Osteoblast (primary cell): ENCODE measurements around the gene OSBPL7. TPM values are rescaled to one million over a fixed set of nuclear protein-coding genes. Genes with fewer than 3 reads are reported as not detected.
A peak's percentile ranks its signal among the peaks of the same experiment; 100 is the strongest.

Experiments used
- DNase-seq: peaks from one replicate; pipeline ENCODE4 v3.0.0; 2011; ENCODE audit warnings: low spot score, mixed read lengths; ENCODE audit not compliant: insufficient read length; ENCODE audit errors: missing footprints
- H2AFZ ChIP-seq: 2 replicates; pipeline ENCODE4 v1.6.0; 2011; ENCODE audit warnings: mild to moderate bottlenecking, low read length
- H3K27ac ChIP-seq: 2 replicates; pipeline ENCODE4 v1.5.1; 2011; ENCODE audit warnings: mild to moderate bottlenecking, low read depth, low read length, moderate library complexity
- H3K27me3 ChIP-seq: 2 replicates; pipeline ENCODE4 v1.6.0; 2012; ENCODE audit warnings: mild to moderate bottlenecking, control low read depth, inconsistent platforms, low read length, moderate library complexity; ENCODE audit not compliant: insufficient read depth
- H3K36me3 ChIP-seq: 2 replicates; pipeline ENCODE4 v1.5.1; 2011; ENCODE audit warnings: mild to moderate bottlenecking, low read length, control low read depth, moderate library complexity; ENCODE audit not compliant: insufficient read depth
- H3K4me1 ChIP-seq: 2 replicates; pipeline ENCODE4 v1.5.1; 2011; ENCODE audit warnings: mild to moderate bottlenecking, low read length, control low read depth, moderate library complexity; ENCODE audit not compliant: insufficient read depth
- H3K4me2 ChIP-seq: 2 replicates; pipeline ENCODE4 v1.6.0; 2011; ENCODE audit warnings: mild to moderate bottlenecking, low read length; ENCODE audit not compliant: insufficient read depth
- H3K4me3 ChIP-seq: fragments of 200-600 bp; sonication (generic); 3 replicates; pipeline ENCODE4 v1.5.1; 2012; ENCODE audit warnings: mild to moderate bottlenecking, low read length, inconsistent platforms; ENCODE audit not compliant: insufficient read depth
- H3K79me2 ChIP-seq: 2 replicates; pipeline ENCODE4 v1.6.0; 2012; ENCODE audit warnings: mild to moderate bottlenecking, low read length, control low read depth, inconsistent platforms; ENCODE audit not compliant: insufficient read depth
- H3K9me3 ChIP-seq: 2 replicates; pipeline ENCODE4 v1.5.1; 2011; ENCODE audit warnings: low read depth, low read length, control low read depth
- H4K20me1 ChIP-seq: 2 replicates; pipeline ENCODE4 v1.6.0; 2012; ENCODE audit warnings: mild to moderate bottlenecking, low read length, control low read depth; ENCODE audit not compliant: insufficient read depth
- CTCF ChIP-seq: IDR thresholded peaks from 2 replicates; pipeline ENCODE4 v1.5.1; 2011; ENCODE audit warnings: mild to moderate bottlenecking, low read depth, low read length, moderate library complexity; ENCODE audit errors: extremely low read depth
- total RNA-seq: library from RNA; depleted of rRNA; stranded (reverse); fragments of >200 nt; gene quantifications from 2 replicates; pipeline ENCODE4 v1.2.3, GENCODE V29; 2012

The OSBPL7 gene
- total RNA-seq, 1 donor, result 8.0 TPM

- peak overlapping the region; percentile 68 for H2AFZ ChIP-seq
- no peak overlapping the region for H3K4me3 ChIP-seq
- peaks cover 13% of the 10 kb centered on the region for H3K4me1 ChIP-seq
- no peaks in the 10 kb centered on the region for H3K36me3 ChIP-seq
- H3K27ac ChIP-seq, result peak overlapping the region; percentile 79
- TF ChIP-seq CTCF, result no peak
- peak; percentile 98 for DNase-seq
- no peaks in the 10 kb centered on the region for H3K79me2 ChIP-seq
- H3K27me3 ChIP-seq, result peaks cover 3% of the 10 kb centered on the region
- no peaks in the 10 kb centered on the region for H4K20me1 ChIP-seq
- H3K4me2 ChIP-seq, result peak overlapping the region; percentile 40
- H3K9me3 ChIP-seq, result no peaks in the 10 kb centered on the region
Measured at GRCh38 chr17:47862621-47863440, 41.2 kb upstream of the OSBPL7 start.

GRCh38 chr17:47860386-47860785, 38.8 kb upstream of the OSBPL7 start:
- no peak overlapping the region for H2AFZ ChIP-seq
- H3K4me2 ChIP-seq, result no peak overlapping the region
- no peak for TF ChIP-seq CTCF
- peaks cover 16% of the 10 kb centered on the region for H3K27me3 ChIP-seq
- H3K4me1 ChIP-seq, result peaks cover 13% of the 10 kb centered on the region
- no peak overlapping the region for H3K27ac ChIP-seq
- no peaks in the 10 kb centered on the region for H3K79me2 ChIP-seq
- DNase-seq, result no peak
- H3K36me3 ChIP-seq, result no peaks in the 10 kb centered on the region
- no peaks in the 10 kb centered on the region for H4K20me1 ChIP-seq
- H3K9me3 ChIP-seq, result no peaks in the 10 kb centered on the region
- no peak overlapping the region for H3K4me3 ChIP-seq

GRCh38 chr17:47857551-47858455, 36.2 kb upstream of the OSBPL7 start:
- Histone ChIP-seq H3K27me3 (peaks cover 42% of the 10 kb centered on the region), H3K27ac (no peak overlapping the region), H3K4me2 (no peak overlapping the region), H3K4me3 (no peak overlapping the region), H3K79me2 (no peaks in the 10 kb centered on the region), H3K4me1 (peaks cover 5% of the 10 kb centered on the region), H2AFZ (no peak overlapping the region), H3K36me3 (no peaks in the 10 kb centered on the region), H3K9me3 (no peaks in the 10 kb centered on the region), H4K20me1 (no peaks in the 10 kb centered on the region)
- no peak for TF ChIP-seq CTCF
- DNase-seq, result peak; percentile 70

- H3K27ac ChIP-seq, result no peak overlapping the region
- H3K4me3 ChIP-seq, result no peak overlapping the region
- H4K20me1 ChIP-seq, result no peaks in the 10 kb centered on the region
- peak; percentile 66 for DNase-seq
- no peaks in the 10 kb centered on the region for H3K79me2 ChIP-seq
- H3K4me1 ChIP-seq, result peaks cover 3% of the 10 kb centered on the region
- no peak for TF ChIP-seq CTCF
- no peaks in the 10 kb centered on the region for H3K9me3 ChIP-seq
- no peak overlapping the region for H2AFZ ChIP-seq
- no peaks in the 10 kb centered on the region for H3K36me3 ChIP-seq
- peaks cover 52% of the 10 kb centered on the region for H3K27me3 ChIP-seq
- no peak overlapping the region for H3K4me2 ChIP-seq
Measured at GRCh38 chr17:47856830-47857229, 35.2 kb upstream of the OSBPL7 start.
